ENCODE data around the gene RNASE13.

RNASE13 gene

GRCh38 chr14:21083565-21084325 is 49.1 kb upstream of the RNASE13 start (continued):
- TF ChIP-seq ZNF26 (tag by site-specific recombination; IDR thresholded peaks at IDR 0.05), result no peak
- TF ChIP-seq ZNF335 (tag by site-specific recombination; conservative IDR thresholded peaks at IDR 0.05), result no peak
- TF ChIP-seq PRDM4 (tag by site-specific recombination; IDR thresholded peaks at IDR 0.05), result no peak
- TF ChIP-seq ZFHX2 (tag by site-specific recombination; conservative IDR thresholded peaks at IDR 0.05), result no peak
- no peak for TF ChIP-seq ZNF404 (tag by site-specific recombination; IDR thresholded peaks at IDR 0.05)
- TF ChIP-seq HIC1 (tag by site-specific recombination; IDR thresholded peaks at IDR 0.05), result no peak
- no peak for TF ChIP-seq ZNF660 (tag by site-specific recombination; IDR thresholded peaks at IDR 0.05)
- no peak for TF ChIP-seq ZNF140 (tag by site-specific recombination; IDR thresholded peaks at IDR 0.05)

GRCh38 chr14:21081521-21082142 is 47.0 kb upstream of the RNASE13 start:
- Histone ChIP-seq H3K27ac (ENCODE audit: extremely low read depth, low read depth, low read length) (no peak overlapping the region), H3K4me1 (ENCODE audit: control insufficient read depth, insufficient read depth, low read length) (no peaks in the 10 kb centered on the region), H3K9me3 (ENCODE audit: control insufficient read depth, insufficient read depth, low read depth, low read length) (no peaks in the 10 kb centered on the region), H3K4me3 (ENCODE audit: low read depth, low read length) (no peak overlapping the region), H3K36me3 (ENCODE audit: control insufficient read depth in 2 of 2, insufficient read depth in 1 of 2, low read length in 2 of 2) (peaks cover 0 to 91% of the 10 kb centered on the region in 2 experiments; a peak in 2 of 3 replicates)
- ChIA-PET CTCF (interaction anchor here (2.1 kb wide), 1 partner anchor 11 kb away, joined by 15 read pairs; no protein-coding TSS in a partner anchor), POLR2A (interaction anchor here (9.9 kb wide), 1 partner anchor 10 kb away, joined by 71 read pairs; the partner anchor contains the start of gene ARHGEF40)
- TF ChIP-seq ZNF311 (tag by site-specific recombination; IDR thresholded peaks at IDR 0.05; ENCODE audit: borderline replicate concordance) (no peak), ZNF423 (tag by site-specific recombination; IDR thresholded peaks at IDR 0.05) (no peak), GLIS1 (tag by site-specific recombination; IDR thresholded peaks at IDR 0.05) (0 out of 2 replicates have a peak, but pooled peaks have one; percentile 22), CTCF (tag by site-specific recombination; IDR thresholded peaks at IDR 0.05) (no peak)

GRCh38 chr14:21078726-21079125 is 44.1 kb upstream of the RNASE13 start:
- Histone ChIP-seq H3K27ac (ENCODE audit: extremely low read depth, low read depth, low read length) (no peak overlapping the region), H3K4me1 (ENCODE audit: control insufficient read depth, insufficient read depth, low read length) (no peaks in the 10 kb centered on the region), H3K4me3 (ENCODE audit: low read depth, low read length) (no peak overlapping the region), H3K36me3 (ENCODE audit: control insufficient read depth in 2 of 2, insufficient read depth in 1 of 2, low read length in 2 of 2) (peaks cover 0 to 90% of the 10 kb centered on the region in 2 experiments; a peak in 1 of 3 replicates), H3K9me3 (ENCODE audit: control insufficient read depth, insufficient read depth, low read depth, low read length) (no peaks in the 10 kb centered on the region)
- POLR2A ChIA-PET, result no interaction called here
- CTCF ChIA-PET, result interaction anchor here (0.6 to 3.0 kb wide), 4 partner anchors 13 to 142 kb away, joined by 4 to 16 read pairs (median 5); no protein-coding TSS in a partner anchor
- TF ChIP-seq ZNF157 (tag by site-specific recombination; IDR thresholded peaks at IDR 0.05), result no peak
- TF ChIP-seq ZNF518A (tag by site-specific recombination; conservative IDR thresholded peaks at IDR 0.05; ENCODE audit: low read depth), result no peak
- TF ChIP-seq GLI4 (tag by site-specific recombination; IDR thresholded peaks at IDR 0.05), result no peak
- no peak for TF ChIP-seq SP7 (tag by site-specific recombination; IDR thresholded peaks at IDR 0.05)
- TF ChIP-seq HOXC10 (CRISPR knock-in tag; IDR thresholded peaks at IDR 0.05), result no peak
- no peak for TF ChIP-seq TCF7L2 (IDR thresholded peaks at IDR 0.05; ENCODE audit: borderline replicate concordance, low read depth, low read length)
- TF ChIP-seq ZFP69B (tag by site-specific recombination; IDR thresholded peaks at IDR 0.05), result no peak

Measured in HEK293 (cell line).